Testis (tissue), 2 donors: ENCODE data around the gene PTPRE.

Source experiments
- CTCF ChIP-seq, 3 experiments: fragments of 450-650 bp in 2 of 3; fragments of 200-600 bp in 1 of 3; sonication (generic) in 1 of 3; IDR thresholded peaks; one replicate each; pipeline ENCODE4 v1.5.1; 2016 to 2019; ENCODE audit warnings: antibody characterized with exemption in 3 of 3, mild to moderate bottlenecking in 2 of 3, moderate library complexity in 1 of 3
- POLR2A ChIP-seq: fragments of 450-650 bp; IDR thresholded peaks from one replicate; pipeline ENCODE4 v1.6.1; 2017; ENCODE audit warnings: antibody characterized with exemption, mild to moderate bottlenecking, moderate library complexity

- TF ChIP-seq CTCF (IDR thresholded peaks at IDR 0.05) (no peak), POLR2A (no peak)
Observed at GRCh38 chr10:127882801-127883459, 24.0 kb upstream of the PTPRE start.
